ENCODE results near the gene SH3D19. TPM values are rescaled to one million over a fixed set of nuclear protein-coding genes. Genes with fewer than 3 reads are reported as not detected.

Gene SH3D19
- total RNA-seq, 1 experiment from 2014 or later: 13.7 TPM

DNA sequence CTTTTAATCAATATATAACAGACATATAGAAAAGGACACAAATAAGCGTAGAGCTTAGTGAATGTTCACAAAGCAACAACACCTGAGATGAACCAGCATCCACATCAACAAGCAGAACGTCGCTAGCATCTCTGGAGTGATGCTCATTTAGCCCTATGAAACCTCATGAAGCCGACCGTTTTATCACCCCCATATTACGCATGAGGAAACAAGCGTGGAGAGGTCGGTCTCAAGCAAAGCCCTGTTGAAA lies 226.5 kb downstream of the SH3D19 start:
- no peak for DNase-seq (ENCODE audit: low read depth)

DNA sequence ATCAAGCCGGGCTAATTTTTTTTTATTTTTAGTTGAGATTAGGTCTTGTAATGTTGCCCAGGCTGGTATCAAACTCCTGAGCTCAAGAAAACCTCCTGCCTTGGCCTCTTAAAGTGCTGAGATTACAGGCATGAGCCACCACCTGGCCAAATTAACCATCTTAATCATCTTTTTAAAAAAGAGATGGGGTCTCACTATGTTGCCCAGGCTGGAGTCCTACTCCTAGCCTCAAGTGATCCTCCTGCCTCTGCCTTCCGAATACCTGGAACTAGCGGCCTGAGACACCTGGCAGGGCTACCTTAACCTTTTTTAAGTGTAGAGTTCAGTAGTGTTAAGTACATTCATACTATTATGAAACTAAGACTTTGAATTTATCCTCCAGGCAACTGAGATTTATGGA lies 227.6 kb downstream of the SH3D19 start:
- DNase-seq (ENCODE audit: low read depth): no peak

DNA sequence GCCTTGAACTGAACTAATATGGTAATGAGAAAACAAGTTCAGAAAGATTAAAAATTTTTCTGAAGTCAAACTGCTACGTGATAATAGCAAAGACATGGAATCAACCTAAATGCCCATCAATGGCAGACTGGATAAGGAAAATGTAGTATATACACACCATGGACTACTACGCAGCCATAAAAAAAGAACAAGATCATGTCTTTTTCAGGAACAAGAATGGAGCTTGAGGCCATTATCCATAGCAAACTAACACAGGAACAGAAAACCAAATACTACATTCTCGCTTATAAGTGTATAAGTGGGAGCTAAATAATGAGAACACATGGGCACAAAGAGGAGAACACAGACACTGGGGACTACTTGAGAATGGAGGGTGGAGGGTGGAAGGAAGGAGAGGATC lies 230.3 kb downstream of the SH3D19 start:
- DNase-seq (ENCODE audit: low read depth): no peak

DNA sequence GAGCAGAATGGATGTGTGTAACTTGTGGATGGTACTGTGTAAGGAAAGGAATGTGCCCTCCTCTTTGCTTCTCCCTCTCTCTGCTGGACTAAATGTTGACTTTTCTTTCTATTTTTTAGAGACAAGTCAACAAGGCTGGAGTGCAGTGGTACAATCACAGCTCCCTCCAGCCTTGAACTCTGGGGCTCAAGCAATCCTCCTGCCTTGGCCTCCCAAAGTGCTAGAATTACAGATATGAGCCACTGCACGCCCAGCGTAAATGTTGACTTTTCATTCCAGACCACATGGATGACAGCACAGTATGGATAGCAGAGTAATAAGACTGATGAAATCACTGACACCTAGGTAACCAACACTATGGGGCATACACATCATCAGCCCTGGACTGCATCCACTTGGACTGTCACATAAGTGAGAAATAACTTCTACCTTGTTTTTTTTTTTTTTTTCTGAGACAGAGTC lies 231.1 kb downstream of the SH3D19 start:
- DNase-seq (ENCODE audit: low read depth): no peak

DNA sequence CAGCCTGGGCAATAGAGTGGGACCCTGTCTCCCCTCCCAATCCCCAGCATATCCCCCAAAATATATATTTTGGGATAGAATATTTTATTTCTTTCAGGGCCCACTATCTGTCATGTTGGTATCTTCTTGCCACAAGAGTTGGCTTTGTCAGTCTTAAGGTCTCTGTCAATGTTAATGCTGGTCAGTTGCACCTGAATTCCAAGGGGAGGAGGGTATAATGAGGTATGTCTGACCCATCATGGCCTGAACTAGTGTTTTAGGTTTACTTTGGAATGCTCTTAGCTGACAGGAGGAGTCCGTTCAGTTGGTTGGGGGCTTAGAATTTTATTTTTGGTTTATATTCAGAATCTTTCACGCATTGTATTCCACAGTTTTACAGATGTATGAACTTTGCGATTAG lies 232.2 kb downstream of the SH3D19 start:
- DNase-seq (ENCODE audit: low read depth): no peak

DNA sequence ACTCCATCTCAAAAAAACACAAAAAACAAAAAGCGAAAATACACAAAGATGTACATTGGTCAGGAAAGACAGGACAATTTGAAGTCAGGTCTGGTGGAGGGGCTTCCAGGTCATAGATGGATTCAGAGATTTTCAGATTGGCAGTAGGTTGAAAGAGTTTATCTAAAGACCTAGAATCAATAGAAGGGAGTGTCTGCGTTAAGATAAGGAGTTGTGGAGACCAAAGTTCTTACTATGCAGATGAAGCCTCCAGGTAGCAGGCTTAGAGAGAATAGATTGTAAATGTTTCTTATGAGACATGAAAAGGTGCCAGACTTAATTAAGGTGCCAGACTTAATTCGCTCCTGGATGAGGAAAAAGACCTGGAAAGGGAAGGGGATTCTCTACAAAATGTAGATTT lies 232.9 kb downstream of the SH3D19 start:
- DNase-seq (ENCODE audit: low read depth): no peak

DNA sequence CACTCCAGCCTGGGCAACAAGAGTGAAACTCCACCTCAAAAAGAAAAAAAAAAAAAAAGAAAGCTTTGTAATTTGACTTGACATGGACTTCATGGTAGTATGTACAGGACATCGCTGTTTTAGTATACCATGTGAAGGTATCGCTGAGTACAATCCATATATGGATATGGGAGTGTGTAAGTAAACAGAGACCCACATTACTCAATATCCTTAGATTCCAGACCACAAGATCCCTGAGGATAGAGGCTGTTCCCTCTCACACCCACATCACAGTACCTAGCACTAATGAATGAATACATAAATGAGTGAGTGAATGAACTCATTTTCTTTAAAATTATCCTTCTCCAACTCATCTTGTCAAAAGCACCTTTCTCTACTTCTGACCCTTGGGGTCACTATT lies 234.4 kb downstream of the SH3D19 start:
- no peak for DNase-seq (ENCODE audit: low read depth)

DNA sequence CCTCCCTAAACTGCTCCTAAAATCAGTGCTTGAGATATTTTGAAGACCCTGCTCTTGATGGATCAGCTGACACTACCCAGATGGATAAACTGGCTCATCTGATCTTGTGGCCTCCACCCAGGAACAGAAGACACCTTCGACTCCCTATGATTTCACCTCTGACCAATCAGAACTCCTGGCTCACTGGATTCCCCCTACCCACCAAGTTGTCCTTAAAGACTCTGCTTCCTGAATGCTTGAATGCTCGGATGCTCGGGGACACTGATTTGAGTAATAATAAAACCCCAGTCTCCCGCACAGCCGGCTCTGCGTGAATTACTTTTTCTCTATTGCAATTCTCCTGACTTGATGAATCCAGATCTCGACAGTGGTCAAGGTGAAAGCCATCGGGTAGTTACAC lies 237.9 kb downstream of the SH3D19 start:
- DNase-seq (ENCODE audit: low read depth): no peak

DNA sequence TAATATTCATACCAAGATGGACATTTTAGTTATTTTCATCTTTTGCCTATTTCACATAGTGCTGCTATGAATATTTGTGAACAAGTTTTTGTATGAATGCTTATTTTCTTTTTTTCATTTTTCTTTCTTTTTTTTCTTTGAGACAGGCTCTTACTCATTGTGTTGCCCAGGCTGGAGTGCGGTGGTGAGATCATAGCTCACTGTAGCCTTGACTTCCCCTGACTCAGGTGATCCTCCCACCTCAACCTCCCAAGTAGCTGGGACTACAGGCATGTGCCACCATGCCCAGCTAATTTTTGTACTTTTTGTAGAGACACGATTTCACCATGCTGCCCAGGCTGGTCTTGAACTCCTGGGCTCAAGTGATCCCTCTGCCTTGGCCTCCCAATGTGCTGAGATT lies 247.4 kb downstream of the SH3D19 start:
- peak; percentile 16 for DNase-seq (ENCODE audit: low read depth)

DNA sequence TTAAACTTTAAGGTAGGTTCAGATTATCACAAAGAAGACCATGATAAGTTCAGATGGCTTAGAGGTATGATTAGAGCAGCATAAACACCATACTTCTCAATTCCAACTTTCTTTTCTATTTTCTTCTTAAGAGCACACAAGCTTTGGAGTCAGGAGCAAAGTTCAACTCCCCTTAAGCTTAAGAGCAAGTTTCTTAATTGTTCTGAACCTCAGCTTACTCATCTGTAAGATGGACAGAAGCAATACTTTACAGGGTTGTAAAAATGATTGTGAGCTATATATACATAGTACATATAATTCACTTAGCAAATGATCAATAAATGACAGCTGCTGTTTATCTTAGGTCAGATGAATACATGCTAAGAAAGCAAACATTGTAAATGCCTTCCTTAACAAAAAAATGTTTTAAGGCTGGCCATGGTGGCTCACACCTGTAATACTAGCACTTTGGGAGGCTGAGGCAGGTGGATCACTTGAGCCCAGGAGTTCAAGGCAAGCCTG lies 250.9 kb downstream of the SH3D19 start:
- no peak for DNase-seq (ENCODE audit: low read depth)

Other genes with a start within 250 kb of the SH3D19 start
- 1,672 and 2,009 TPM in 2 replicates for gene RPS3A, start 226.0 kb downstream of the SH3D19 start, total RNA-seq (2014; rRNA removed; shearing (Covaris generic))
- not detected in 2 replicates for gene PRSS48, start 48.4 kb downstream of the SH3D19 start, total RNA-seq (2014; rRNA removed; shearing (Covaris generic))
- 3.6 and 5.7 TPM in 2 replicates for gene FHIP1A, start 83.6 kb upstream of the SH3D19 start, total RNA-seq (2014; rRNA removed; shearing (Covaris generic))